ENCODE results near the gene COL12A1.

COL12A1 gene

DNA sequence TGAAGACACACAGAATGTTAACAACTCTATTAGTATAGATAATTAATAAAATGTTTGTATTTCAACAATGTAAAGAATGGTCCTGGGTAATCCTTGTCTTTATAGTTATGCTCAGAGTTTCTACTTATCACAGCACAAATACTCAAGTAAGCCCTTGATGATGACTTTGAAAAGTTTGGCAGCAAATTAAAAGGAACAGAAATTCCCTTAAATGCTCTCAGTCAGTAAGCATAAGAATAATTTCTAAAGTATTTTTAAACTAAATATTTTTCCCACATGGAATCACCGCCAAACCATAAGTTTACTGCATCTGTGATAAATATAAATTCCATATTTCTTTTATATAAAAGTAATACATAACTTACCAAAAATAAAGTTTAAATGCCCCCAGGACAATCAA is 96.1 kb downstream of the COL12A1 start:
- TF ChIP-seq, protein P1, sequence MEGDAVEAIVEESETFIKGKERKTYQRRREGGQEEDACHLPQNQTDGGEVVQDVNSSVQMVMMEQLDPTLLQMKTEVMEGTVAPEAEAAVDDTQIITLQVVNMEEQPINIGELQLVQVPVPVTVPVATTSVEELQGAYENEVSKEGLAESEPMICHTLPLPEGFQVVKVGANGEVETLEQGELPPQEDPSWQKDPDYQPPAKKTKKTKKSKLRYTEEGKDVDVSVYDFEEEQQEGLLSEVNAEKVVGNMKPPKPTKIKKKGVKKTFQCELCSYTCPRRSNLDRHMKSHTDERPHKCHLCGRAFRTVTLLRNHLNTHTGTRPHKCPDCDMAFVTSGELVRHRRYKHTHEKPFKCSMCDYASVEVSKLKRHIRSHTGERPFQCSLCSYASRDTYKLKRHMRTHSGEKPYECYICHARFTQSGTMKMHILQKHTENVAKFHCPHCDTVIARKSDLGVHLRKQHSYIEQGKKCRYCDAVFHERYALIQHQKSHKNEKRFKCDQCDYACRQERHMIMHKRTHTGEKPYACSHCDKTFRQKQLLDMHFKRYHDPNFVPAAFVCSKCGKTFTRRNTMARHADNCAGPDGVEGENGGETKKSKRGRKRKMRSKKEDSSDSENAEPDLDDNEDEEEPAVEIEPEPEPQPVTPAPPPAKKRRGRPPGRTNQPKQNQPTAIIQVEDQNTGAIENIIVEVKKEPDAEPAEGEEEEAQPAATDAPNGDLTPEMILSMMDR (IDR thresholded peaks at IDR 0.05; ENCODE audit: insufficient read depth, low read length): no peak
- TF ChIP-seq SPI1 (IDR thresholded peaks at IDR 0.05; ENCODE audit: borderline replicate concordance, low read depth): no peak
- no peak for TF ChIP-seq POLR2AphosphoS5 (IDR thresholded peaks at IDR 0.05; ENCODE audit: low read depth)
- TF ChIP-seq GABPA (IDR thresholded peaks at IDR 0.05; ENCODE audit: low read depth): no peak
- TF ChIP-seq, protein P2, sequence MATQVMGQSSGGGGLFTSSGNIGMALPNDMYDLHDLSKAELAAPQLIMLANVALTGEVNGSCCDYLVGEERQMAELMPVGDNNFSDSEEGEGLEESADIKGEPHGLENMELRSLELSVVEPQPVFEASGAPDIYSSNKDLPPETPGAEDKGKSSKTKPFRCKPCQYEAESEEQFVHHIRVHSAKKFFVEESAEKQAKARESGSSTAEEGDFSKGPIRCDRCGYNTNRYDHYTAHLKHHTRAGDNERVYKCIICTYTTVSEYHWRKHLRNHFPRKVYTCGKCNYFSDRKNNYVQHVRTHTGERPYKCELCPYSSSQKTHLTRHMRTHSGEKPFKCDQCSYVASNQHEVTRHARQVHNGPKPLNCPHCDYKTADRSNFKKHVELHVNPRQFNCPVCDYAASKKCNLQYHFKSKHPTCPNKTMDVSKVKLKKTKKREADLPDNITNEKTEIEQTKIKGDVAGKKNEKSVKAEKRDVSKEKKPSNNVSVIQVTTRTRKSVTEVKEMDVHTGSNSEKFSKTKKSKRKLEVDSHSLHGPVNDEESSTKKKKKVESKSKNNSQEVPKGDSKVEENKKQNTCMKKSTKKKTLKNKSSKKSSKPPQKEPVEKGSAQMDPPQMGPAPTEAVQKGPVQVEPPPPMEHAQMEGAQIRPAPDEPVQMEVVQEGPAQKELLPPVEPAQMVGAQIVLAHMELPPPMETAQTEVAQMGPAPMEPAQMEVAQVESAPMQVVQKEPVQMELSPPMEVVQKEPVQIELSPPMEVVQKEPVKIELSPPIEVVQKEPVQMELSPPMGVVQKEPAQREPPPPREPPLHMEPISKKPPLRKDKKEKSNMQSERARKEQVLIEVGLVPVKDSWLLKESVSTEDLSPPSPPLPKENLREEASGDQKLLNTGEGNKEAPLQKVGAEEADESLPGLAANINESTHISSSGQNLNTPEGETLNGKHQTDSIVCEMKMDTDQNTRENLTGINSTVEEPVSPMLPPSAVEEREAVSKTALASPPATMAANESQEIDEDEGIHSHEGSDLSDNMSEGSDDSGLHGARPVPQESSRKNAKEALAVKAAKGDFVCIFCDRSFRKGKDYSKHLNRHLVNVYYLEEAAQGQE (IDR thresholded peaks at IDR 0.05; ENCODE audit: insufficient replicate concordance, low read depth): no peak
- Histone ChIP-seq H3K27me3 (ENCODE audit: insufficient read depth, poor library complexity, severe bottlenecking) (no peaks in the 10 kb centered on the region), H3K27ac (replicated peaks) (no peak overlapping the region)

DNA sequence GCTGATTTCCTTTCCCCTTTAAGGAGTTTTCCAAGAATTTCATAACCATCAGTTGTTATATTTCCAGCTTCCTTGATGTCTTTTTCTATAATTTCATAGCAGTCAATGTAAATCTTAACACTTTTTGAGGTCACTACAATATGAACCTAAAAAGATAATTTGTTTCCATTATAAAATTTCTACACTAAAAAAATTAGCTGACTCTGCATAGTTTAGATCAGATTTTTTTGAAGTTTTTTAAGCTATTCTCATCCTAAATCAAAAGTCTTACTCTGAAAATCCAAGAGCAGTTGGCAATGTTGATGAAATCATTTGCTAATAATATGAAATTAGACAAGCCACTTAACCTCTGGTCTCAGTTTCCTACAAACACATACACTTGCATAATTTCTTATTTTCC is 96.8 kb downstream of the COL12A1 start:
- Histone ChIP-seq H3K27ac (replicated peaks) (no peak overlapping the region), H3K27me3 (ENCODE audit: insufficient read depth, poor library complexity, severe bottlenecking) (no peaks in the 10 kb centered on the region), H3K4me3 (replicated peaks; ENCODE audit: insufficient read depth, low read length) (no peak overlapping the region)
- TF ChIP-seq, protein P1 (IDR thresholded peaks at IDR 0.05; ENCODE audit: insufficient read depth, low read length): no peak
- TF ChIP-seq, protein P2 (IDR thresholded peaks at IDR 0.05; ENCODE audit: insufficient replicate concordance, low read depth): no peak
- TF ChIP-seq SPI1 (IDR thresholded peaks at IDR 0.05; ENCODE audit: borderline replicate concordance, low read depth) (no peak), GABPA (IDR thresholded peaks at IDR 0.05; ENCODE audit: low read depth) (no peak), POLR2AphosphoS5 (IDR thresholded peaks at IDR 0.05; ENCODE audit: low read depth) (no peak)
- DNase-seq (ENCODE audit: low read depth in 1 of 2, low spot score in 1 of 2): no peak

More for the DNA sequence above, 96.1 kb downstream of the COL12A1 start:
- DNase-seq (ENCODE audit: low read depth in 1 of 2, low spot score in 1 of 2): no peak
- no peak overlapping the region for H3K4me3 ChIP-seq (replicated peaks; ENCODE audit: insufficient read depth, low read length)

DNA sequence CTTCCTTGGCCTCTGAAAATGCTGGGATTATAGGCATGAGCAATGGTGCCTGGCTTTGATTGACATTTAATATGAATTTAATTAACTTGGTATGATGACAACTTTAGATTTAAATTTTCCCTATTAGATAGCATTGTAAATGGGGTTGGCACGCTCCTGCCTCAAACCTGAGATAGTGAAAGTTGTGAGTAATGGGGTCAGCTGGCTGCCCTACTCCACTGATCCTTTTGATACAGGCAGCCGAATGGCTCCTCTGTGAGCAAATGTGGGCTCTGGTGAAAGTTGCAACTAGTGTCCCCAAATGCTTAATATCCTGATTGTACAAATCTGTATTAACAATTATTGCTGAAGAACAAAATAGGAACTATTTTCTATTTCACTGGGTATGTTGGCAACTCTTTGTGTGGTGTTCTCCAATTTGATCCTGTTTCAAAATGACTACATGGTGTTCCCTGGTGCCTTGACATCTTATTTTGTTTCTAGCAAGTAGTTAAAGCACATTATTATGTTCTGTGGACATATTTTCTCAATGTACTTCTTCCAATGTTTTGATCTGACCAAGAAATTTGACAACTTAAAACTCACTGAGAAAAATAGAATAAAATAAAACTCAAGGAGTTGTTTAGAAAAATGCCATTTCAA is 97.4 kb downstream of the COL12A1 start:
- DNase-seq (ENCODE audit: low read depth in 1 of 2, low spot score in 1 of 2): no peak
- TF ChIP-seq POLR2AphosphoS5 (IDR thresholded peaks at IDR 0.05; ENCODE audit: low read depth) (no peak), SPI1 (IDR thresholded peaks at IDR 0.05; ENCODE audit: borderline replicate concordance, low read depth) (no peak), GABPA (IDR thresholded peaks at IDR 0.05; ENCODE audit: low read depth) (no peak)
- TF ChIP-seq, protein P2 (IDR thresholded peaks at IDR 0.05; ENCODE audit: insufficient replicate concordance, low read depth): no peak
- TF ChIP-seq, protein P1 (IDR thresholded peaks at IDR 0.05; ENCODE audit: insufficient read depth, low read length): no peak
- no peaks in the 10 kb centered on the region for H3K27me3 ChIP-seq (ENCODE audit: insufficient read depth, poor library complexity, severe bottlenecking)
- no peak overlapping the region for H3K4me3 ChIP-seq (replicated peaks; ENCODE audit: insufficient read depth, low read length)
- H3K27ac ChIP-seq (replicated peaks): no peak overlapping the region

Measured in HL-60 (cell line).